ENCODE data around the gene CACNA1S. TPM values are rescaled to one million over a fixed set of nuclear protein-coding genes. Genes with fewer than 3 reads are reported as not detected.

The CACNA1S gene
- total RNA-seq, 1 experiment from 2014 or later = not detected

DNA sequence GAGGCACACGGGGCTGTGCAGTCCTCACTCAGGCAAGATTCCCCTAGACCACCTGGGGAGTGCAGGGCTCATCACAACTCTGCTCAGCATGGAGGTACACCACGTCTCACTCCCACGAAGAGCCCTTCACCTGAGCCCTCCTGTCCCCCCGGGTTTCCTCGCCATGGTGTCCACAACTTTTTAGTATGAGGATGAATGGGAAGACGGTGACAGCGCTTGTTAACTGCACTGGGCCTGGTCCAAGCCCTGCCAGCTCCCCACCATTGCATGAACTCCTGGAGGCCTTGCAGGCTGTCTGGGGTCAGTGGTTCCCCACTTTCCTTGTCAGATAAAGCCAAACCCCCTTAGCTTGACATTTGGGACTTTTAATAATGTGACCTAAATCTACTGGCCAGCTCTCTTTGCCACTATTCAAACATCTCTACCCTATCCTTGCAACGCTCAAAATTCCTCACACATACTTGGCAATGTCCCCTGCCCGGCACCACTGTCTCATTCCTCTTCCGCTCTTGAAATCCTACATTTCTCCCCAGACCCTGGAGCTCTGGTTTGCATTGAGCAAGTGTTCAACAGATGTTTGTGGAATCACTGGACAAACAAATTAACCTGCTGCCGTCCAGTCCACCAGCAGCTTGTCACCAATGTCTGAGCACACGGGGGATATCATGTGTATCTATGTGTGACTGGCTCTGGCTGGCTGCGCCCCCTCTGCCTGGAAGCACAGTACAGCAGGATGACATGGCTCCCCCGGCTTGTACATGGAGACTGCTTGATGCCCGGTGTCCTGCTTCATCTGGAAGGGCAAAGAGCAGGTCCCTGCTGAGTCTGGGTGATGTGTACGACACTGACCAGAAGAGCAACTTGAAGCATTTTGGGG lies 30.9 kb upstream of the CACNA1S start:
- no peak for DNase-seq (ENCODE audit: low read depth, low spot score)
- 0 out of 2 replicates have a peak, but pooled peaks cover 3% of the 10 kb centered on the region for H3K36me3 ChIP-seq (ENCODE audit: control insufficient read depth, insufficient read depth, low read length)
- no peaks in the 10 kb centered on the region for H3K9me3 ChIP-seq (ENCODE audit: control insufficient read depth, insufficient read depth, low read depth, low read length)
- no peak overlapping the region for H3K27ac ChIP-seq (ENCODE audit: low read length)
- H3K4me1 ChIP-seq (ENCODE audit: control insufficient read depth, insufficient read depth, low read length) = no peaks in the 10 kb centered on the region
- in situ Hi-C loops (cut with HindIII; ENCODE audit: low pct_unique_long_range_greater_than_20kb, low sequenced_read_pairs) (no loop called here), intact Hi-C loops (cut with micrococcal nuclease; ENCODE audit: unreplicated experiment) (no loop called here)
- no TSS peak for BruUV-seq (replicated peaks)
- ATAC-seq = no peak
- no peak for TF ChIP-seq TCF7L2 (IDR thresholded peaks at IDR 0.05; ENCODE audit: low read depth, low read length)
- no peak for TF ChIP-seq POLR2AphosphoS5 (IDR thresholded peaks at IDR 0.05; ENCODE audit: low read depth, low read length)
- TF ChIP-seq, protein P1, sequence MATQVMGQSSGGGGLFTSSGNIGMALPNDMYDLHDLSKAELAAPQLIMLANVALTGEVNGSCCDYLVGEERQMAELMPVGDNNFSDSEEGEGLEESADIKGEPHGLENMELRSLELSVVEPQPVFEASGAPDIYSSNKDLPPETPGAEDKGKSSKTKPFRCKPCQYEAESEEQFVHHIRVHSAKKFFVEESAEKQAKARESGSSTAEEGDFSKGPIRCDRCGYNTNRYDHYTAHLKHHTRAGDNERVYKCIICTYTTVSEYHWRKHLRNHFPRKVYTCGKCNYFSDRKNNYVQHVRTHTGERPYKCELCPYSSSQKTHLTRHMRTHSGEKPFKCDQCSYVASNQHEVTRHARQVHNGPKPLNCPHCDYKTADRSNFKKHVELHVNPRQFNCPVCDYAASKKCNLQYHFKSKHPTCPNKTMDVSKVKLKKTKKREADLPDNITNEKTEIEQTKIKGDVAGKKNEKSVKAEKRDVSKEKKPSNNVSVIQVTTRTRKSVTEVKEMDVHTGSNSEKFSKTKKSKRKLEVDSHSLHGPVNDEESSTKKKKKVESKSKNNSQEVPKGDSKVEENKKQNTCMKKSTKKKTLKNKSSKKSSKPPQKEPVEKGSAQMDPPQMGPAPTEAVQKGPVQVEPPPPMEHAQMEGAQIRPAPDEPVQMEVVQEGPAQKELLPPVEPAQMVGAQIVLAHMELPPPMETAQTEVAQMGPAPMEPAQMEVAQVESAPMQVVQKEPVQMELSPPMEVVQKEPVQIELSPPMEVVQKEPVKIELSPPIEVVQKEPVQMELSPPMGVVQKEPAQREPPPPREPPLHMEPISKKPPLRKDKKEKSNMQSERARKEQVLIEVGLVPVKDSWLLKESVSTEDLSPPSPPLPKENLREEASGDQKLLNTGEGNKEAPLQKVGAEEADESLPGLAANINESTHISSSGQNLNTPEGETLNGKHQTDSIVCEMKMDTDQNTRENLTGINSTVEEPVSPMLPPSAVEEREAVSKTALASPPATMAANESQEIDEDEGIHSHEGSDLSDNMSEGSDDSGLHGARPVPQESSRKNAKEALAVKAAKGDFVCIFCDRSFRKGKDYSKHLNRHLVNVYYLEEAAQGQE (IDR thresholded peaks at IDR 0.05; ENCODE audit: insufficient read depth in 1 of 2, low read depth in 2 of 2, low read length in 1 of 2) = no peak
- TF ChIP-seq, protein P2, sequence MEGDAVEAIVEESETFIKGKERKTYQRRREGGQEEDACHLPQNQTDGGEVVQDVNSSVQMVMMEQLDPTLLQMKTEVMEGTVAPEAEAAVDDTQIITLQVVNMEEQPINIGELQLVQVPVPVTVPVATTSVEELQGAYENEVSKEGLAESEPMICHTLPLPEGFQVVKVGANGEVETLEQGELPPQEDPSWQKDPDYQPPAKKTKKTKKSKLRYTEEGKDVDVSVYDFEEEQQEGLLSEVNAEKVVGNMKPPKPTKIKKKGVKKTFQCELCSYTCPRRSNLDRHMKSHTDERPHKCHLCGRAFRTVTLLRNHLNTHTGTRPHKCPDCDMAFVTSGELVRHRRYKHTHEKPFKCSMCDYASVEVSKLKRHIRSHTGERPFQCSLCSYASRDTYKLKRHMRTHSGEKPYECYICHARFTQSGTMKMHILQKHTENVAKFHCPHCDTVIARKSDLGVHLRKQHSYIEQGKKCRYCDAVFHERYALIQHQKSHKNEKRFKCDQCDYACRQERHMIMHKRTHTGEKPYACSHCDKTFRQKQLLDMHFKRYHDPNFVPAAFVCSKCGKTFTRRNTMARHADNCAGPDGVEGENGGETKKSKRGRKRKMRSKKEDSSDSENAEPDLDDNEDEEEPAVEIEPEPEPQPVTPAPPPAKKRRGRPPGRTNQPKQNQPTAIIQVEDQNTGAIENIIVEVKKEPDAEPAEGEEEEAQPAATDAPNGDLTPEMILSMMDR (IDR thresholded peaks at IDR 0.05) = no peak
- no peak for TF ChIP-seq SIN3A (IDR thresholded peaks at IDR 0.05; ENCODE audit: borderline replicate concordance, insufficient read depth, low read depth, low read length)
- CTCF ChIA-PET = interaction anchor here (0.5 kb wide), 1 partner anchor 49 kb away, joined by 4 read pairs; no protein-coding TSS in a partner anchor
- no peak overlapping the region for H3K4me3 ChIP-seq (ENCODE audit: low read depth in 2 of 2, low read length in 2 of 2)
- POLR2A ChIA-PET = no interaction called here
- no peaks in the 10 kb centered on the region for H3K27me3 ChIP-seq (ENCODE audit: control insufficient read depth, insufficient read depth, low read length)

DNA sequence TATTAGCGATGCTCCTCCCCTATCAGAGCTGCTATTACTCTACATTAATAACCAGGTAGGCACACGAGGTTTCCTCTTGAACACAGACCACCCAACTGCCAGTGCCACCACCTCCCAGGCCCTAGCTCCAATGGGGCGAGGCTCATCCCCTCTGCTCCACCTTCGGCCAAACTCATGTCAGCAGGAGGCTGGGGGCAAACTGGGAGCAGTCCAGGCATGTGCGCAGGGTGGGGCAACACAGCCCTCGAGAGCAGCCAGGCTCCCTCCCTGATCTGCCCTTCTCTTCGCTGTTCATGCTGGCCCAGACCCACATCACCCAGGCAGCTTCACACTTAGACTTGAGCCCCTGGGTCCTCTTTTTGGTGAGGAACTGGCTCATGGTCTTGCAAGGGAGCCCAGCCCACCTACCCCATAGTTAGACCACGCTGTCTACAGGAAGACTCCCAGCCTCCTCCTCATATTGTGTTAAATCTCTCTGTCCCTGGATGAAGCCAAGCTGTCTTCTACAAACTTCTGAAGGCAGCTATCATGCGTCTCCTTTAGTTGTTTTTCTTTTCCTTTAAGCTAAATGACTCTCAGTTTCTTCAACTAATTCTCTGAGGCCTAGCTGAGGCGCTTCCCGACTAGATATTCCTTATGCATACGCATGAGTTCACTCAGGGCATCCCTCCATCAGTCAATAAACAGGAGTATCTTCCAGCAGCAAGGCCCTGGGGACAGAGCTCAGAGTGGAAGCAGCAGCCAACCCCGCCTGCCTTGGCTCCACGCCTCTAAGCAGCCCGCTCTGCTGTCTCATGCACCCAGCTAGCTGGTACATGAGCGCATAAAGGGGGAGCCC lies 30.0 kb upstream of the CACNA1S start:
- ATAC-seq = no peak
- H3K4me1 ChIP-seq (ENCODE audit: control insufficient read depth, insufficient read depth, low read length) = no peaks in the 10 kb centered on the region
- intact Hi-C loops (cut with micrococcal nuclease; ENCODE audit: unreplicated experiment) = no loop called here
- BruUV-seq (replicated peaks) = no TSS peak
- DNase-seq (ENCODE audit: low read depth, low spot score) = no peak
- H3K4me3 ChIP-seq (ENCODE audit: low read depth in 2 of 2, low read length in 2 of 2) = no peak overlapping the region
- no peaks in the 10 kb centered on the region for H3K27me3 ChIP-seq (ENCODE audit: control insufficient read depth, insufficient read depth, low read length)
- TF ChIP-seq, protein P1 (IDR thresholded peaks at IDR 0.05; ENCODE audit: insufficient read depth in 1 of 2, low read depth in 2 of 2, low read length in 1 of 2) = no peak
- TF ChIP-seq SIN3A (IDR thresholded peaks at IDR 0.05; ENCODE audit: borderline replicate concordance, insufficient read depth, low read depth, low read length) (no peak), POLR2AphosphoS5 (IDR thresholded peaks at IDR 0.05; ENCODE audit: low read depth, low read length) (no peak), TCF7L2 (IDR thresholded peaks at IDR 0.05; ENCODE audit: low read depth, low read length) (no peak)
- TF ChIP-seq, protein P2 (IDR thresholded peaks at IDR 0.05) = no peak
- 0 out of 2 replicates have a peak, but pooled peaks cover 3% of the 10 kb centered on the region for H3K36me3 ChIP-seq (ENCODE audit: control insufficient read depth, insufficient read depth, low read length)
- ChIA-PET CTCF (interaction anchor here (0.5 kb wide), 1 partner anchor 50 kb away, joined by 4 read pairs; no protein-coding TSS in a partner anchor), POLR2A (no interaction called here)
- in situ Hi-C loops (cut with HindIII; ENCODE audit: low pct_unique_long_range_greater_than_20kb, low sequenced_read_pairs) = no loop called here
- no peak overlapping the region for H3K27ac ChIP-seq (ENCODE audit: low read length)
- no peaks in the 10 kb centered on the region for H3K9me3 ChIP-seq (ENCODE audit: control insufficient read depth, insufficient read depth, low read depth, low read length)

All from Panc1 (cell line).